ENCODE data around the gene PTPRN2. TPM values are rescaled to one million over a fixed set of nuclear protein-coding genes. Genes with fewer than 3 reads are reported as not detected.

Gene PTPRN2
- total and polyA plus RNA-seq, 9 of the 15 experiments (the other 6 are each of a cell fraction or from before 2014, with no cell fraction given): not detected

- TF ChIP-seq MAFG (tag; conservative IDR thresholded peaks at IDR 0.05) (no peak), ZNF699 (CRISPR knock-in tag; IDR thresholded peaks at IDR 0.05; ENCODE audit: insufficient replicate concordance) (no peak), RBM39 (optimal IDR thresholded peaks at IDR 0.05; ENCODE audit: low read depth, low read length) (no peak), MLX (CRISPR knock-in tag; conservative IDR thresholded peaks at IDR 0.05) (no peak), TAL1 (IDR thresholded peaks at IDR 0.05) (no peak), FOXJ2 (tag; IDR thresholded peaks at IDR 0.05) (no peak), CBX3 (IDR thresholded peaks at IDR 0.05; ENCODE audit: borderline replicate concordance in 1 of 2, low read length in 2 of 2) (no peak), FOXO4 (CRISPR knock-in tag; IDR thresholded peaks at IDR 0.05) (no peak)
Measured at GRCh38 chr7:158017111-158018097, 570.2 kb downstream of the PTPRN2 start (continued).
